NCI-H1105 treated with DMSO at 0.1 percent for 48 hours (cell line): ENCODE data around the gene PPP1R3A.

Experiments used
- DNase-seq: peaks from one replicate; lab custom pipeline; 2025; lab: John Stamatoyannopoulos, UW

Gene PPP1R3A

GRCh38 chr7:113883096-113883495 lies 35.7 kb downstream of the PPP1R3A start:
- no peak for DNase-seq

- no peak for DNase-seq
Observed at GRCh38 chr7:113880559-113880958, 38.2 kb downstream of the PPP1R3A start.

- DNase-seq, result no peak
Observed at GRCh38 chr7:113878394-113878992, 40.3 kb downstream of the PPP1R3A start.

- DNase-seq, result no peak
Observed at GRCh38 chr7:113875224-113875623, 43.6 kb downstream of the PPP1R3A start.

GRCh38 chr7:113873554-113874151 lies 45.2 kb downstream of the PPP1R3A start:
- no peak for DNase-seq

- no peak for DNase-seq
Observed at GRCh38 chr7:113872981-113873380, 45.8 kb downstream of the PPP1R3A start.

- DNase-seq, result no peak
Observed at GRCh38 chr7:113867325-113867724, 51.5 kb downstream of the PPP1R3A start.

- DNase-seq, result no peak
Observed at GRCh38 chr7:113856010-113856409, 62.8 kb downstream of the PPP1R3A start.

GRCh38 chr7:113840954-113841353 lies 77.9 kb downstream of the PPP1R3A start:
- DNase-seq, result no peak

- DNase-seq, result no peak
Observed at GRCh38 chr7:113835367-113835766, 83.4 kb downstream of the PPP1R3A start.

- no peak for DNase-seq
Observed at GRCh38 chr7:113832196-113832745, 86.5 kb downstream of the PPP1R3A start.

GRCh38 chr7:113831556-113831955 lies 87.3 kb downstream of the PPP1R3A start:
- no peak for DNase-seq

- no peak for DNase-seq
Observed at GRCh38 chr7:113828581-113828980, 90.2 kb downstream of the PPP1R3A start.
